MM.1S (cell line): ENCODE measurements around the gene TUT1.

Experiments
- DNase-seq: peaks from one replicate; pipeline ENCODE4 v3.0.0-alpha.2; 2015
- H2AFZ ChIP-seq: fragments of 300-600 bp; sonication (generic); 2 replicates; pipeline ENCODE4 v1.6.0; 2016; ENCODE audit warnings: antibody characterized with exemption, low read length
- H3F3A ChIP-seq: fragments of 300-600 bp; sonication (generic); 2 replicates; pipeline ENCODE4 v1.6.1; 2016; ENCODE audit warnings: mild to moderate bottlenecking, antibody characterized with exemption, low read length, moderate library complexity, mixed read lengths; ENCODE audit not compliant: insufficient read depth
- H3K27ac ChIP-seq: fragments of 300-600 bp; sonication (generic); 2 replicates; pipeline ENCODE4 v1.5.1; 2016; ENCODE audit warnings: mild to moderate bottlenecking, low read length
- H3K27me3 ChIP-seq: fragments of 300-600 bp; sonication (generic); replicated peaks from 2 replicates; pipeline ENCODE4 v1.6.0; 2016; ENCODE audit warnings: low read length; ENCODE audit not compliant: insufficient read depth
- H3K36me3 ChIP-seq: fragments of 300-600 bp; sonication (generic); replicated peaks from 2 replicates; pipeline ENCODE4 v1.6.1; 2016; ENCODE audit warnings: mild to moderate bottlenecking, low read length, mixed read lengths; ENCODE audit not compliant: insufficient read depth
- H3K4me1 ChIP-seq: fragments of 300-600 bp; sonication (generic); 2 replicates; pipeline ENCODE4 v1.6.1; 2016; ENCODE audit warnings: low read length, mixed read lengths
- H3K4me2 ChIP-seq: fragments of 300-600 bp; sonication (generic); 2 replicates; pipeline ENCODE4 v1.6.0; 2016; ENCODE audit warnings: low read depth, low read length
- H3K4me3 ChIP-seq: fragments of 300-600 bp; sonication (generic); 2 replicates; pipeline ENCODE4 v1.5.1; 2016; ENCODE audit warnings: low read length, mixed read lengths
- H3K79me2 ChIP-seq: fragments of 300-600 bp; sonication (generic); 2 replicates; pipeline ENCODE4 v1.6.1; 2016; ENCODE audit warnings: mixed run types, low read length, mixed read lengths
- H3K9ac ChIP-seq: fragments of 300-600 bp; sonication (generic); 2 replicates; pipeline ENCODE4 v1.6.1; 2016; ENCODE audit warnings: low read length, mixed read lengths
- H3K9me2 ChIP-seq: fragments of 300-600 bp; sonication (generic); replicated peaks from 2 replicates; pipeline ENCODE4 v1.6.1; 2016; ENCODE audit warnings: mild to moderate bottlenecking, low read length, mixed read lengths; ENCODE audit not compliant: insufficient read depth
- H3K9me3 ChIP-seq: fragments of 300-600 bp; sonication (generic); replicated peaks from 2 replicates; pipeline ENCODE4 v1.6.1; 2016; ENCODE audit warnings: mild to moderate bottlenecking, low read length, mixed read lengths; ENCODE audit not compliant: insufficient read depth
- H4K20me1 ChIP-seq: fragments of 300-600 bp; sonication (generic); 2 replicates; pipeline ENCODE4 v1.6.1; 2016; ENCODE audit warnings: mild to moderate bottlenecking, low read length, moderate library complexity, mixed read lengths; ENCODE audit not compliant: insufficient read depth
- CTCF ChIP-seq: fragments of 300-600 bp; sonication (generic); IDR thresholded peaks from 2 replicates; pipeline ENCODE4 v1.5.1; 2016; ENCODE audit warnings: antibody characterized with exemption, low read length, mixed read lengths
- EZH2 ChIP-seq: fragments of 300-600 bp; sonication (generic); optimal IDR thresholded peaks from 2 replicates; pipeline ENCODE3; 2017; ENCODE audit warnings: low read depth, mild to moderate bottlenecking, antibody characterized with exemption, low read length, mixed read lengths
- EZH2phosphoT487 ChIP-seq: fragments of 300-600 bp; sonication (generic); IDR thresholded peaks from 2 replicates; pipeline ENCODE4 v1.6.1; 2018; ENCODE audit warnings: antibody characterized with exemption, low read length

TUT1 gene

DNA sequence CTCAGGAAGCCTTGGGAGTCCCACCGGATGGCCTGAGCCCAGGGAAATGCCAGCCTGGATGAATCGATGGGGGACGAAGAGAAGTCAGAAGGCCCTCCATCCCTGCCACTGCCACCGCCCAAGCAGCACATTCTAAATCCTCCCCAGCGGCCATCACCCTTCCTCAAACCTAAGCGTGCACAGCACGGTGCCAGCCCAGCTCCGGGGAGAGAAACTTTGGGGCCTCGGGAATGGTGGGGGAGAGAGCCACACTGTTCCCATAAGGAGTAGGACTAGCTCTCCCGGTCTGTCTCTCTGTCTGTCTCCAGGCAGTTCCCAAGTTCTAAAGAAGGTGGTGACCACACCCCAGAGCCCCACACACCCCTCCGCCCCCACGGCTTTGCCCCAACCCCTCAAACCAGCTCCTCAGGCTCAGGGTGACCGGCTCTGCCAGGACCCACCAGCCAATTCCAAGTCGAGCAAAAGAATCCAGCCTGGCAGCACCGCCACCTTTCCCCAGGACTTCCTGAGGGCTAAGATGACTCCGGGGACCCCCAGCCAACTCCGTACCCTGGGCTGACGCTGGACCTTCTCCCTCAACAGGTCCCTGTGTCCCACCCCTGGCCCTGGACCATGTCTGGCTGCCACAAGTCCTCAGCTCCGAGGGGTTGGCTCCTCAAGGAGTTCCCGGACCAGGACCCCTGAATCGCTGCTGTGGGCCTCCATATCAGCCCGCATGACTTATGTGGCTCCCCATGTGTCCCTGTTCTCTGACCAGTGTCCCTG lies 47.5 kb downstream of the TUT1 start:
- Histone ChIP-seq H3K79me2 (peaks cover 18% of the 10 kb centered on the region), H3K27ac (no peak overlapping the region), H3K4me1 (peaks cover 54% of the 10 kb centered on the region)

GRCh38 chr11:62542750-62543567 lies 48.4 kb downstream of the TUT1 start:
- H3K36me3 ChIP-seq: no peaks in the 10 kb centered on the region
- H3K79me2 ChIP-seq: peaks cover 24% of the 10 kb centered on the region
- no peaks in the 10 kb centered on the region for H4K20me1 ChIP-seq
- peak; percentile 67 for DNase-seq
- no peak overlapping the region; the same call in 1 of the 2 replicates for H3K9ac ChIP-seq
- H3K27ac ChIP-seq: no peak overlapping the region
- H3K9me3 ChIP-seq: no peaks in the 10 kb centered on the region
- peak overlapping the region; percentile 63 for H3K4me2 ChIP-seq
- peaks cover 25% of the 10 kb centered on the region for H3K27me3 ChIP-seq
- no peaks in the 10 kb centered on the region for H3K9me2 ChIP-seq
- H3F3A ChIP-seq: peaks cover 15% of the 10 kb centered on the region
- peak overlapping the region; percentile 18; the same call in 1 of the 2 replicates for H3K4me3 ChIP-seq
- H2AFZ ChIP-seq: peak overlapping the region; percentile 31; the same call in 1 of the 2 replicates
- H3K4me1 ChIP-seq: peaks cover 60% of the 10 kb centered on the region
- TF ChIP-seq CTCF (peak; percentile 96), EZH2phosphoT487 (no peak), EZH2 (no peak)

More for the DNA sequence above, 47.5 kb downstream of the TUT1 start:
- H2AFZ ChIP-seq: no peak overlapping the region
- no peaks in the 10 kb centered on the region for H4K20me1 ChIP-seq
- peaks cover 15% of the 10 kb centered on the region for H3F3A ChIP-seq
- H3K36me3 ChIP-seq: no peaks in the 10 kb centered on the region
- DNase-seq: no peak
- H3K4me2 ChIP-seq: peak overlapping the region; percentile 99; the same call in 1 of the 2 replicates
- H3K9me3 ChIP-seq: no peaks in the 10 kb centered on the region
- H3K9me2 ChIP-seq: no peaks in the 10 kb centered on the region
- H3K9ac ChIP-seq: no peak overlapping the region
- peak overlapping the region; percentile 79; the same call in 1 of the 2 replicates for H3K4me3 ChIP-seq
- TF ChIP-seq EZH2 (no peak), CTCF (no peak), EZH2phosphoT487 (no peak)
- H3K27me3 ChIP-seq: peaks cover 34% of the 10 kb centered on the region

DNA sequence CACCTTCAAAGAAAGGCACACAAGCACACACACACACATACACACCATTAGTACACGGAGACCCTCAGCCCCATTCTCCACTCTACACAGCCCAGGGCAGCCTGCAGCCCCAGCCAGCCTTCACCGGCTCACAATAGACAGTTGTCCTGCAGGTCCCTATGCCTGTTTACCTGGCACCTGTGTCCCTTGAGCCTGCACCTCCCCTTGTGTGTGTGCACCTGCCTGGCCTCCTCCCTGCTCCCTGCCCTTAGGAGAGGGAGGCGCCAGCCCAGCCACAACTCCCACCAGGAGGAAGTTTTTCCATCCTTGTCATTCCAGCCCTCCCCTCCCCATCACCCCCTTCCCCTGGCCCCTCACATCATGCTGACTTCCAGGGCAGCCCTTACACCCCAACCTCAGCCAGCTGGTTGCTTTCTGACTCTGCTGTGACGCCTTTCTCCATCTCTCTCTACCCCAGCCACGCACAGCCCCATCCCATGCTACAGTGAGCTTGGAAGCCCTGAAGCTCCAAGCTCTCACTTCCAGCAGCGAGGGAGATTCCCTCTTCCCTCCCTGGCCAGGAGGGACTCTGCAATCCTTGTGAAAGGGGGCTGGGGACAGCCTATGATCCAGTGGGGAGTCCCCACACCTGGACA lies 49.1 kb downstream of the TUT1 start:
- H3F3A ChIP-seq: peaks cover 15% of the 10 kb centered on the region
- H3K4me1 ChIP-seq: peaks cover 60% of the 10 kb centered on the region
- H3K9ac ChIP-seq: peak overlapping the region; percentile 6; the same call in 1 of the 2 replicates
- no peaks in the 10 kb centered on the region for H3K9me3 ChIP-seq
- no peak overlapping the region; the same call in 1 of the 2 replicates for H2AFZ ChIP-seq
- peak overlapping the region; percentile 63; the same call in 1 of the 2 replicates for H3K4me2 ChIP-seq
- no peaks in the 10 kb centered on the region for H4K20me1 ChIP-seq
- no peak overlapping the region for H3K4me3 ChIP-seq
- TF ChIP-seq CTCF (no peak), EZH2 (no peak), EZH2phosphoT487 (no peak)
- peaks cover 18% of the 10 kb centered on the region for H3K27me3 ChIP-seq
- no peaks in the 10 kb centered on the region for H3K9me2 ChIP-seq
- peak overlapping the region; percentile 57; the same call in 1 of the 2 replicates for H3K27ac ChIP-seq
- no peak for DNase-seq
- peaks cover 24% of the 10 kb centered on the region for H3K79me2 ChIP-seq
- no peaks in the 10 kb centered on the region for H3K36me3 ChIP-seq
